ENCODE results near the gene IFT81. TPM values are rescaled to one million over a fixed set of nuclear protein-coding genes. Genes with fewer than 3 reads are reported as not detected.

Gene IFT81
- total and polyA plus RNA-seq, 2 donors from 2014 or later, result 6.5 to 16.6 TPM

DNA sequence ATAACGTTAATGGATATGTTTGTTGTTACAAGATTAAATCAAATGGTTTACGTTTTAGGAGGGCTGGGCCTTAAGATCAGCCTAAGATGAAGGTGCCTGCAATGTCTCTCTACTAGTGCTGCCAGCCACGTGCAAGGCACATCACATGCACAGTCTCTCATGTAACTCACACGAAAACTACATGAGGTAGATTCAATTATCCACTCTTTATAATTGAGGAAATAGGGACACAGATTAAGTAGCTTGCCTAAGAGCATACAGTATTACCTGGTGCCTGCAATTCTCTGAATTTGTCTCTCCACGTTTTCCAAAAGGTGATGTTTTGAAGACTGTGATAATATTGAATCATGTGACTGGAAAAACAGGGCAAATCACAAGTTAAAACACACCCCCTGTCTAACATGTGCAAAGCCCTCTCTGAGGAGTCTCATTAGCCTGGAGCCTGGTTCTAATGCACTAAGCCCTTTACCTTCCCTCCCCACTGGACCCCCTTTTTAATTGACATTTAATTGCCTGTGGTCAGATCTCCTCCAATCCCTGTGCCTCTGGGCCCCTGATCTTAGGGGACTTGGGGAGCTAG, 142.3 kb downstream of the IFT81 start:
- no peak for FAIRE-seq
- H3K4me1 ChIP-seq (ENCODE audit: control insufficient read depth in 2 of 3, insufficient read depth in 2 of 3, low read depth in 1 of 3, low read length in 3 of 3), result peaks cover 0 to 6% (median 3%) of the 10 kb centered on the region in 3 donors
- no peak overlapping the region for H3K4me3 ChIP-seq (ENCODE audit: low read length in 3 of 3)
- TF ChIP-seq, protein P1, sequence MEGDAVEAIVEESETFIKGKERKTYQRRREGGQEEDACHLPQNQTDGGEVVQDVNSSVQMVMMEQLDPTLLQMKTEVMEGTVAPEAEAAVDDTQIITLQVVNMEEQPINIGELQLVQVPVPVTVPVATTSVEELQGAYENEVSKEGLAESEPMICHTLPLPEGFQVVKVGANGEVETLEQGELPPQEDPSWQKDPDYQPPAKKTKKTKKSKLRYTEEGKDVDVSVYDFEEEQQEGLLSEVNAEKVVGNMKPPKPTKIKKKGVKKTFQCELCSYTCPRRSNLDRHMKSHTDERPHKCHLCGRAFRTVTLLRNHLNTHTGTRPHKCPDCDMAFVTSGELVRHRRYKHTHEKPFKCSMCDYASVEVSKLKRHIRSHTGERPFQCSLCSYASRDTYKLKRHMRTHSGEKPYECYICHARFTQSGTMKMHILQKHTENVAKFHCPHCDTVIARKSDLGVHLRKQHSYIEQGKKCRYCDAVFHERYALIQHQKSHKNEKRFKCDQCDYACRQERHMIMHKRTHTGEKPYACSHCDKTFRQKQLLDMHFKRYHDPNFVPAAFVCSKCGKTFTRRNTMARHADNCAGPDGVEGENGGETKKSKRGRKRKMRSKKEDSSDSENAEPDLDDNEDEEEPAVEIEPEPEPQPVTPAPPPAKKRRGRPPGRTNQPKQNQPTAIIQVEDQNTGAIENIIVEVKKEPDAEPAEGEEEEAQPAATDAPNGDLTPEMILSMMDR (IDR thresholded peaks at IDR 0.05; ENCODE audit: borderline replicate concordance, extremely low read depth, insufficient read depth), result no peak
- H3K9me3 ChIP-seq (ENCODE audit: control insufficient read depth in 2 of 3, insufficient read depth in 1 of 3, low read length in 3 of 3), result no peaks in the 10 kb centered on the region
- intact Hi-C loops (cut with DNase I), result no loop called here
- DNase-seq, result no peak
- no peaks in the 10 kb centered on the region for H3K36me3 ChIP-seq (ENCODE audit: control insufficient read depth in 2 of 3, insufficient read depth in 3 of 3, low read length in 3 of 3)
- no peak overlapping the region for H3K27ac ChIP-seq (ENCODE audit: low read depth in 2 of 2, low read length in 2 of 2)
- H3K9ac ChIP-seq (ENCODE audit: low read length in 3 of 3), result no peak overlapping the region
- no peaks in the 10 kb centered on the region for H3K27me3 ChIP-seq (ENCODE audit: control insufficient read depth, insufficient read depth, low read length)

DNA sequence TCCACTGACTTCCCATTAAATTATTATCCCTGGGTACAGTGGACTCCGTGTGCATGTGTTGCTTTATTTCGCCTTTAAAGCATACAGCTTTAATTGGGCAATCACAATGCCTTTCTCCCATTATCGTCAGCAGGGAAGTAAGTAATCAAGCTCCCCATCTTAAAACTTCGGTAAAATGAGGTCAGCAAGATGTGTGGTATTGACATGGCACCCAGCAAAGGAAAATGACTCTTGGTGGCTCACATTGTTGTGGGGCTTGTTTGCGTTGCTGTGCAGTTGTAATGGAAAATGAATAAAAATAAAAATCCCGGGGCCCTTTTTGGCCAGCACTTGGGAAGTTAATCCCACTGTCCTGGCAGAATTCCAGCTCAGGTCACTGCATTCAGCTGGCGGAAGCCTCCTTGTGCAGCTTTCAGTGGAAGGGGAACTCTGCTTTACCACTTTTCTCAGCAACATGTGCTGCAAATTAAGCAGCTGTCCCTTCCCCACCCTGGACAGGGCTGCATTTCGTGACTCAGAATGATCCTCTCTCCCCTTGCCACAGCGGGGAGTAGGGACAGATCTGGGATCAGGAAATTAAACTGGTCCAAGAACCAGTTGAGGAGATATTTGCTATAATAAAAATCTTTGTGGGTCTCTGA, 142.9 kb downstream of the IFT81 start:
- Histone ChIP-seq H3K9ac (ENCODE audit: low read length in 3 of 3) (no peak overlapping the region), H3K36me3 (ENCODE audit: control insufficient read depth in 2 of 3, insufficient read depth in 3 of 3, low read length in 3 of 3) (no peaks in the 10 kb centered on the region)

More for the DNA sequence above, 142.9 kb downstream of the IFT81 start:
- Histone ChIP-seq H3K9me3 (ENCODE audit: control insufficient read depth in 2 of 3, insufficient read depth in 1 of 3, low read length in 3 of 3) (no peaks in the 10 kb centered on the region), H3K4me3 (ENCODE audit: low read length in 3 of 3) (peak overlapping the region in 1 of 3 donors; percentile 13), H3K27ac (ENCODE audit: low read depth in 2 of 2, low read length in 2 of 2) (peak overlapping the region in 1 of 2 donors; percentile 60), H3K4me1 (ENCODE audit: control insufficient read depth in 2 of 3, insufficient read depth in 2 of 3, low read depth in 1 of 3, low read length in 3 of 3) (peaks cover 0 to 6% (median 3%) of the 10 kb centered on the region in 3 donors), H3K27me3 (ENCODE audit: control insufficient read depth, insufficient read depth, low read length) (no peaks in the 10 kb centered on the region)
- intact Hi-C loops (cut with DNase I), result no loop called here
- FAIRE-seq, result no peak
- peak in 4 of 5 donors; percentile 54 to 91 (median 68) for DNase-seq
- TF ChIP-seq, protein P1 (IDR thresholded peaks at IDR 0.05; ENCODE audit: borderline replicate concordance, extremely low read depth, insufficient read depth), result no peak

Other genes starting within 250 kb of the IFT81 start
- gene GLTP, start 243.8 kb upstream of the IFT81 start, total RNA-seq, result 45.9 TPM
- gene GLTP, start 243.8 kb upstream of the IFT81 start, polyA plus RNA-seq (ENCODE audit: insufficient read depth, low read depth, low replicate concordance), result 56.4 TPM
- gene TCHP, start 224.1 kb upstream of the IFT81 start, total RNA-seq, result 16.2 TPM
- 6.0 TPM for gene TCHP, start 224.1 kb upstream of the IFT81 start, polyA plus RNA-seq (ENCODE audit: insufficient read depth, low read depth, low replicate concordance)
- gene GIT2, start 128.0 kb upstream of the IFT81 start, total RNA-seq, result 46.2 TPM
- gene GIT2, start 128.0 kb upstream of the IFT81 start, polyA plus RNA-seq (ENCODE audit: insufficient read depth, low read depth, low replicate concordance), result 10.4 TPM
- 68.0 TPM for gene ANKRD13A, start 124.9 kb upstream of the IFT81 start, total RNA-seq
- 23.2 TPM for gene ANKRD13A, start 124.9 kb upstream of the IFT81 start, polyA plus RNA-seq (ENCODE audit: insufficient read depth, low read depth, low replicate concordance)
- 14.6 TPM for gene C12orf76, start 75.8 kb upstream of the IFT81 start, total RNA-seq
- gene C12orf76, start 75.8 kb upstream of the IFT81 start, polyA plus RNA-seq (ENCODE audit: insufficient read depth, low read depth, low replicate concordance), result 15.8 TPM
- 221 TPM for gene ATP2A2, start 156.9 kb downstream of the IFT81 start, total RNA-seq
- gene ATP2A2, start 156.9 kb downstream of the IFT81 start, polyA plus RNA-seq (ENCODE audit: insufficient read depth, low read depth, low replicate concordance), result 37.2 TPM

Measured in kidney (tissue), 14 donors.